OCI-LY3 (cell line): ENCODE measurements around the gene MED27.

ENCODE experiments used
- CTCF ChIP-seq: fragments of 200-600, 300-600 bp; sonication (generic); IDR thresholded peaks from 2 replicates; pipeline ENCODE4 v1.5.1; 2014; ENCODE audit warnings: antibody characterized with exemption, low read length, low read depth
- EZH2phosphoT487 ChIP-seq: fragments of 200-600 bp; shearing (Covaris generic); IDR thresholded peaks from 2 replicates; pipeline ENCODE4 v1.6.1; 2018; ENCODE audit warnings: antibody characterized with exemption, mixed run types, low read depth

- TF ChIP-seq CTCF (no peak), EZH2phosphoT487 (no peak)
These were observed 16.4 kb downstream of the MED27 start for GRCh38 chr9:132063281-132063680.
